Measurements from ENCODE around the gene SCYGR1.
"Not testable (repeated sequence)": the region's sequence is repeated elsewhere in the genome, so short reads cannot be mapped to it uniquely, and the experiment has no call there.

The SCYGR1 gene, protein sequence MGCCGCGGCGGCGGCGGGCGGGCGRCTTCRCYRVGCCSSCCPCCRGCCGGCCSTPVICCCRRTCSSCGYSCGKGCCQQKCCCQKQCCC

DNA sequence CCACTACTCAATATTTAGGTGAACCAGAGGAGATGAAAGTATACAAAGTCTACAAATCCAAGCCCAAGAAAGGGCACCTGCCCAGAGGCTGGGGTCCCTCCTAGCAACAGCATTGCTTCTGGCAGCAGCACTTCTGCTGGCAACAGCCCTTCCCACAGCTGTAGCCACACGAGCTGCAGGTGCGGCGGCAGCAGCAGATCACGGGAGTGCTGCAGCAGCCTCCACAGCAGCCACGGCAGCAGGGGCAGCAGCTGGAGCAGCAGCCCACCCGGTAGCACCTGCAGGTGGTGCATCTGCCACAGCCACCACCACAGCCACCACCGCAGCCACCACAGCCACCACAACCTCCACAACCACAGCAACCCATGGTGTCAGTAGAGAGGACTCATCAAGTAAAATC, at the start of gene SCYGR1:
SCYGR1 (minus strand) TSS at position 367 of the 400 bp plus-strand sequence; CDS start at position 367, 0 bp downstream.
- DNase-seq = not testable (repeated sequence)

DNA sequence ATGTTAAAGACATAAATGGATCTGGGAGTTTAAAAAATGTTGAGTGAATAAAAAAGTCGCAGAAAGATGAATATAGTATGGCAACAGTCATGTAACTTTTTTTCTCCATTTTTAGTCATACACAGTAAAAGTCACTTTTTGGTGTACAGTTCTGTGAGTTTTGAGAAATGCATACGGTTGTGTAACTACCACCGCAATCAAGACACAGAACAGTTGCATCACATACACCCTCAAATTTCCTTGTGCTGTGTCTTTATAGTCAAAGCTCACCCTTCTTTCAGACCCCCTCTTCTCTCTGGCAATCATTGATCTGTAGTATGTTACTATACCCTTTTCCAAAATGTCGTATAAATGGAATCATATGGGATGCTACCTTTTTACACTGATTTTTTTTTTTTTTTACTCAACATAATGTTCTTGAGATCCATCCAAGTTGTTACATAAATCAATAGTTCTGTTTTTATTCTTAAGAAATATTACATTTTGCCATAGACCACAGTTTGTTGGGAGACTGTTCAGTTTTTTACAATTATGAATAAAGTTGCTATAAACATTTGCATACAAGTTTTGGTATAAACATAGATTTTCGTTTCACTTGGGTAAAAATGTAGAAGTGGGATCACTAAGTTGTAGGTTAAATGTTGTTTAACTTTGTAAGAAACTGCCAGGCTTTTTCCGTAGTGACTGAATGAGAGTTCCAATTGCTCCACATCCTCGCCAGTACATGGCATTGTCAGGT, 48.9 kb upstream of the SCYGR1 start:
- no peak for DNase-seq

DNA sequence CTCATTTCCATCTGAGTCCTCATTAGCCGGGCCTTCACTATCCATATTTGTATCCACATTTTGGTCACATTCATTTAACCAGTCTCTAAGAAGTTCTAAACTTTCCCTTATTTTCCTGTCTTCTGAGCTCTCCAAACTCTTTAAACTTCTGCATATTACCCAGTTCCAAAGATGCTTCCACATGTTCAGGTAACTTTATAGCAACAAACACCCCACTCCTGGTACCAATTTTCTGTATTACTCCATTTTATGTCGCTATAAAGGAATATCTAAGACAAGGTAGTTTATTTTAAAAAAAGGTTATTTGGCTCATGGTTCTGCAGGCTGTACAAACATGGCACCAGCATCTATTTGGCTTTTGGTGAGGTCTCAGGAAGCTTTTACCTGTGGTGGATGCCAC, 45.4 kb upstream of the SCYGR1 start:
- no peak for DNase-seq

DNA sequence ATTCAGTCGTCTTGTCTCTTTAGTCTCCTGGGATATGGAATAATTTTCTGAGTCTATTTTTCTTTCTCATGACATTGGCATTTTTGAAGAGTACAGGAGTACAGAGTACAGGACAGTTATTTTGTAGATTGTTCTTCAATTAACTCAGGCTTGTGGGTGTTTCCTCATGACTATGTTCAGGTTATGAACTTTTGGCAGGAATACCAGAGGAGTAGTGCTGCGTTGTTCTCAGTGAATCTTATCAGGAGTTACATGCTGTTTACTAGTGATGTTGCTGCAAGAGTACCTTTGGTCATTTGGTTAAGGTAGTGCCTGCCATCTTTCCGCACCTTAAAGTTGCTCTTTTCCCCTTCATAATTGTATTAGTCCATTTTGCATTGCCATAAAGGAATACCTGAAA, 42.9 kb upstream of the SCYGR1 start:
- no peak for DNase-seq

DNA sequence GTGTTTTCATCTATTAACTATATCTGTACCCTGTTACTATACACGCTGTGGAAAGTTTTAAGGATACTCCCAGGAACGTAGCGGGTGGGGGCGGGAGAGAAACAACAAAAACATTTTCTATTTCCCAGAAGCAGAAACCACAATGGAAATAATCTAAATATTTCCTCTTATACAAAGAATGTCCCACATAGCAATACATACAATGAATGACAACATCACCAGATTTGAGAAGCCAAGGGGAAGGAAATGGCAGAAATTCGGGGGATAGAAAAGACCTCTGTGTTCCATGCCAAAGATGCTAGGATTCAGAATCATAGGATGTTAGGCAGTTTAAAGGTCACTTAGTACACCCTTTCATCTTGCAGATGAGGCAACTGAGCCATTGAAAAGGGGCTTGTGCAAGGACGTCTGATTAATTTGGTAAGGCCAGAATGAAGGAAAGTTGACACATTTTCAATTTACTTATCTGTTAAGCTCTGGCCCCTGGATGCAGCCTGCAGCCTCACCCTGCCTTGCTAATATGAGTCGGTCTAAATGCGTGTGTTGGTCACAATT, 41.1 kb upstream of the SCYGR1 start:
- no peak for DNase-seq

DNA sequence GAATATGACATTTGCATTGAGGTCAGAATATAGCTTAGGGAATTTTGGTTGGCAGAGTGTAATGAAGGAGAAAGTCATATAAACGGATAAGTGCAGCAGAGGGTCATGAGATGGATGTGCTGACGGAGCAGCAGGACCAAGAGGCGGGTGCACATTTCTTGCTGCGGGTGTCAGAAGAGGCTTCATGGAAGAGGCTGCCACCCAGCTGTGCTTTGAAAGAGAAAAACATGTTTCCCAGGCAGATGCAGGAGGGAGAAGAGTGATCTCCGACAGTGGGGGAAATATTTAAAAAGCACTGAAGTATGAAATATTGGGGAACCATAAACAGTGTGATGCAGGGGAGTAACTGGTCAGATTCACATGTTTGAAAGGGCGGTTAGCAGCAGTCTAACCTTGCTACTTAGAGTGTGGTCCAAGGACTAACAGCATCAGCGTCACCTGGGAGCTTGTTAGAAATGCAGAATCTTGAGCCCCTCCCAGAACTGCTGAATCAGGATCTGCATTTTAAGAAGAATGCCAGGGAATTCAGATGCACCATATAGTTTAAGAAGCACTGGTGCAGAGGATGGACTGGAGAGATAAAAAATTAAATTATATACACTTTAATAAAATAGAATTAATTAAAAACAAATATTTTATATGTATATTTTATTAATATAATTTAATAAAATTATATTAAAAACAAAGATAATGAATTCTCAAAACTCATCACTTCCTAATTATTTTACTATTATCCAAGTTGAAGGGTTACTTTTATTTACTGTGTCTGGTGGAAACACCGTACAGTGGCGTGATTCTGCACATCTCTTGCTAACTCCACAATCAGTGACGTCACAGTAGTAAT, 36.1 kb upstream of the SCYGR1 start:
- no peak for DNase-seq

DNA sequence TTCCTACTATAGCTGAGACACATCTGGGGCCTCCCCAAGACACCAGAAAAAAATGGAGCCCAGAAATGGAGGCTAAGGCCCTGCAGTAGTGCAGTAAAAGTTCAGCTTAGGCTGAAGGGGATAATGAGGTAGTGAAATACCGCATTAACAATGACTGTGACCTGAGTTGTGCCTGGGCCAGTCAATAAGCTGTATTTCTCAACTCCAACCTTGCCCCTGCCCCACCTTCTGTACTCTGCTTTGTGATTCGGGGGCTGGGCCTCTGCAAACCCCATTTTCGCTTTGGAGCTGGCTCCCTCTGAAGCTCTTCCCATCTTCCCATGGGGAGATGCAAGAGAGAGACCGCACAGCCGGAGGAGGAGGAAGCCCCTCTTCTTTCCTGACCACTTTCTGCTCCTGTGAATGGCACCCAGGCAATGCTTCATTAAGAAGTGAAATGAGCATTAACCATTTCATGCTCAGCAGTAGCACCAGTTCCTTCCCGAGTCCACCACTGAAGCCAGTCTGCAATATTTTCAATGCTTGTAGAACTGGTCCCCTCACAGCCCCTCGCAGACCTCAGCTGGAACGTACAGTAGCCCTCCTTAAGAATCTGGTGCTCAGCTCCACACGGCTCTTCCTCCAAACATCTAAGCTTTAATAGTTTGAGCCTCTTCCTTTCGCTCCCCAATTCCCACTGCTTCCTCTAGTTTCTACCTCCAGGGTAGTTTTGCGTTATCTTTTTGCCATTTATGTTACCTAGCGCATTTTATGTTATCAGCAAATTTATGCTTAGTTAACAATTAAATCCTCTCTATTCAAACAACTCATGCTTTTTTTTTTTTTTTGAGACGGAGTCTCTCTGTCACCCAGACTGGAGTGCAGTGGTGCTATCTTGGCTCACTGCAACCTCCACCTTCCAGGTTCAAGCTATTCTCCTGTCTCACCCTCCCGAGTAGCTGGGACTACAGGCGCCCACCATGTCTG, 32.6 kb upstream of the SCYGR1 start:
- DNase-seq = no peak

DNA sequence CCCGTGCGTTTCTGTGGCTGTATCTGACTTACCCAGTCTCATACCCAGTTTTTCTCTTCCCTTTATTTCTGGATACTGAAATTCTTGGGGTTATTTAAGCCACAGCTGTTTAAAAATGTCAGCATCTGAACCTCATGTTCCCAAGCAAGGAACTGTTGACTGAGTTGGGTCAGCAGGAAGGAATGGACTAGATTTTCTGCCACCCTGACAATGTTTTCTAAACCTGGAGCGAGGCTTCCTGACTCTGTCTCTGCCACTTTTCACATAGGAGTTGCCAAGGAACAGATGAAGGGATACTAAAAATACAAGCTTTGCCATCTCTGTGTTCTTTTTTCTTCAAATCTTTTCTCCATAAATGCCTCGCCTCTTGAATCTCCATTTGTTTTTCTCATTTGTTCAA, 29.0 kb upstream of the SCYGR1 start:
- no peak for DNase-seq

DNA sequence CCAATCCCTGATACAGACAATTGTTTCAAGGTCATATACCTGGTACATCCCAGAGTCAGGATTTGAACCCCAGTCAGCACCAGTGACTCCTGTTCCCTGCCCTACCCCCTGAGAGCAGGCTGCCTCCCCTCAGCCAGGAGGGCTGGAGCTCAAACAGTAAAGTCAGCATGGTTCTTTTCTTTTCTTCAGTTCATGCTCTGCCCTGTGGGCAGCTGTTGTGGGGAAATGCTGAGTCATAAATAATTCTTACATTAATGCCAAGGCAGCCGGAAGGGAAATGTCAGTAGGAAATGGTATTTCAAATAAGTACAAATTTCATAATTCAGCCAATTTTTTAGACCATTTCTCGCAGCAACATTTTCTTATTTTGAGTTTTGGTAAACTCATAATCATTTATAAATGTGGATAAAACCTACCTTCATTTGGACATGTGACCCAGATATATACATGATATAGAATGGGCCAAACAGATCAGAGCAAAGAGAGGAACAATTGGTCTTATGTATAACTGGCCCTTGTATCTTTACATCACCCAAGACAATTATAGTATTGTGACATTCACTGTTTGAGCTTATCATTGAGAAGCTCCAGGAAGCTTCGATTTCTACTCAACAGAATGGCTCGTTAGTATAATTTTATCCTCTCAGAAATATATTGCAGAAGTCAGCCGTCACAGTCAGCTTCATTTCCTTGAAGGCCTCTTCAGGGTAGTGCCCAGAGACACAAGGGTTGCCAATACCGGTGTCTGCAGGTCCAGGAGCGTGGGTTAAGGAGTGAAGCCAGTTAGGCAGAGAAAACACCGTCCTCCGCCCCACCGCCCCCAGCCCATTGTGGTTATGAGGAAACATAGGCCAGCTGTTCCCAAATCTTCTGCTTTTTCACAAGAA, 28.0 kb upstream of the SCYGR1 start:
- no peak for DNase-seq

DNA sequence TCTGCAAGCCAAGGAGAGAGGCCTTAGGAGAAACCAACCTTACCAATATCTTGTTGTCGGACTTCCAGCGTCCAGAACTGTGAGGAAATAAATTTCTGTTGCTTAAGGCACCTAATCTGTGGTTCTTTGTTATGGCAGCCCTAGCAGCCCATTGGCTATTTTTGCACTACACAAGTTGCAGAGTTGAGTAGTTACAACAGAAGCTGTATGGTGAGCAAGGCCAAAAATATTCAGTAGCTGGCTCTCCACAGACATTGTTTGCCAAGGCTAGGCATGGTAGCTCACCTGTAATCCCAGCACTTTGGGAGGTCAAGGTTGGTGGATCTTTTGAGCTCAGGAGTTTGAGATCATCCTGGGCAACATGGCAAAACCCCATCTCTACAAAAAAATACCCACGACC, 27.1 kb upstream of the SCYGR1 start:
- DNase-seq = no peak

DNA sequence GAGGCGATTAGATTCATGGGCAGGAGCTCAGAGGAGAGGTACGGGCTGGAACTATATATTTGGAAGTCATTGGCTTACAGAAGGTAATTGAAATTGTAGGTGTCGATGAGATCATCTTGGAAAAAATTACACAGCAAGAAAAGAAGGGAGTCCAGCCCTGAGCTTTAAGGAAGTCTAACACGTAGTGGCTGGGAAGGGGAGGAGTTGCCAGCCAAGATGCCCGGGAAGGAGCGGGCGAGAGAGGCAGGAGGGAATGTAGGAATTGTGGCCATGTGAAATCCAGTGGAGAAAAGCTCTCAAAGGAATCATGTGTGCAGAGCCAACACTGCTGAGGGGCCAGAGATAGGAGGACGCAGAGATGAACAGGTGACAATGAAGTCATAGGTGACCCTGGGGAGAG, 25.6 kb upstream of the SCYGR1 start:
- no peak for DNase-seq

DNA sequence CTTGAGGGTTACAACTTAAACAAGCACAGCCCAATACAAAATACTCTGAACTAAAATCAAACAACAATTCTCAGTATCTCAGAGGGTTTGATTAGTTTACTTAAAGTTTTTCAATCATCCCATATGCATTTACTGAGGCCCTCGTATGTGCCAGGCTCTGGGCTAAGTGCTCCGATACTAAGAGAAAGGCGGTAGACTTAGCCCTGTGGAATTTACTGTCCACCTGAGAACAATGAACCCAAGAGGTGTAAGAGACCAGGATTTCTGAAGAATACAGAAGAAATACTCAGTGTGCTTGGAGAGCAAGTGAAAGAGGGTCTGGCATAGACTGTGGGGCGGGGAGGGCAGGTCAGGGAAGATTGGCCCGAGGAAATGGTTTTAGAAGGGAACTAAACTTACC, 25.1 kb upstream of the SCYGR1 start:
- DNase-seq = no peak

DNA sequence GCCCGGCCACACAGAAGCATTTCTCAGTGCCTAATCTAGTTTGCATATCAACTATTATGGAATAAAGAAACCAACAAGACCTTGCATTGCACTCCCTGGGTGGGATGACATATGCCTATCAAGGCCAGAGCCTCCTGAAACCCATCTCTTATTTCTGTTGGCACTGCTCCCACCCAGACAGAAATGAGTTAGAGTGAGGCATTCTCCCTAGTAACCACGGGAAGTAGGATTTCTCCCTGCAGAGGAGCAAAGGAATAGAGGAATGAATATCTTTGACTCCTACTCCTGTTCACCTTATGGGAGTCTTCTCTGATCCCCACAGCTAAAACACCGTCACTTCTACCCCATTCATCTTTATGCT, 24.2 kb upstream of the SCYGR1 start:
- no peak for DNase-seq

DNA sequence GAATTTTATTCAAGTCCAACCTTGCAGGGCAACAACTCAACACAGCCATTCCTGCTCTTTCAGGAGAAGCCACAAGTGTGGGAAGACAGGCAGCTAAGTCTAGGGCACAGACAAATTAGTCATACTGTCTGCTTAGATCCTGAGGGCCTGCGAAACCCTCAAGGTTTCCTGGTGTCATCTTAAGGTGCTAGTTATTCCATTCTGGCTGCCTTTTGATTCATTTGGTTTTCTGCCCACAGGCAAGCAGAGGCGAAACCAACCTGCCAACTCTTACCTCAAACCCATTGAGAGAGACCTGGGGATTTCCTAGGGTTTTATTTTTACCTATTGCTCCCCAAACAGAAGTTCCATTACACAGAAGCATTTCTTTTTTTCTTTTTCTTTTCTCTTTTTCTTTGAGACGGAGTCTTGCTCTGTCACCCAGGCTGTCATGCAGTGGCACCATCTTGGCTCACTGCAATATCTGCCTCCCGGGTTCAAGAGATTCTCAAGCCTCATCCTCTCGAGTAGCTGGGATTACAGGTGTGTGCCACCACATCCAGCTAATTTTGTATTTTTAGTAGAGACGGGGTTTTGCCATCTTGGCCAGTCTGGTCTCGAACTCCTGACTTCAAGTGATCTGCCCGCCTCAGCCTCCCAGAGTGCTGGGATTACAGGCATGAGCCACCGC, 23.7 kb upstream of the SCYGR1 start:
- DNase-seq = peak; percentile 78

DNA sequence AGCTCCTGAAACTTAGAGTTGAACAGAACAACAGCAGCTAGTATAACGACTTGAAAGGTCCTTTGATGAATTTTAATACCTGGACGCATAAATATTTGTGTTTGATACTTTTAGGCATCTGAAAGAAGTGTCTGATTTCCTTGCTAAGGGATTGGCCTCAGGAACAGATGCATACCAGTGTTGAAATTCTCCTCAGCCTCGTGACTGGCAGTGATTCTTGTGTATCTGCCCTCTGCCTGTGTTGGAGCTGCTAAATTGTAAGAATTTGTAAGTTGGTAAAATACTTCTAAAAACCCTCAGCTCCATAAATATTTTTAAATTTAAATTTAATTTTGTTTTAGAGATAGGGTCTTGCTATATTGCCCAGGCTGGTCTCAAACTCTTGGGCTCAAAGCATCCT, 22.4 kb upstream of the SCYGR1 start:
- DNase-seq = no peak

DNA sequence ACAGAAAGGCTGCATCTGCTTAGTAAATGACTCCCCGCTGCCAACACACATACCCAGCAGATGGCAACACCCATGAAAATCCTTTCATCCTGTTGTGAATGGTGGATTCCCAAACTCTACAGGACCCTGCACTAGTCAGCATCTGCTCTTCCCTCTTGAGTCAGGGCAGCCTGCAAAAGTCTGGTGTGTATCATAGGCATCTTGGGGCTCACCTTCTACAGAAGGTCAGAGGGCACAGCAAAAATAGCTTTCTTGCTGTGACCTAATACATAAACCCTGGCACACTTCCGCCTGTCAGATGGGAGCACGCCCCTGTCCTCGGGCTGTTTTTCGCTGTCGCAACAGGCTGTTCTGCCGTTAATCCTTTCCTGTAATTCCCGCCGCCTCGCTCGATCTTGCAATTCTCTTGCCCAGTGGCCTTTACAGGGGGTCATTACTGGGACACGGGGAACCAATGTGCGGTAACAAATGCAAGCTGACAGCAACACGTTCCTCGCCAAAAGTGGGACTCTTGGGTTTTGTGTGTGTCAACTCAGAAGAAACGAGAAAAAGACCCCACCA, 19.9 kb upstream of the SCYGR1 start:
- no peak for DNase-seq

DNA sequence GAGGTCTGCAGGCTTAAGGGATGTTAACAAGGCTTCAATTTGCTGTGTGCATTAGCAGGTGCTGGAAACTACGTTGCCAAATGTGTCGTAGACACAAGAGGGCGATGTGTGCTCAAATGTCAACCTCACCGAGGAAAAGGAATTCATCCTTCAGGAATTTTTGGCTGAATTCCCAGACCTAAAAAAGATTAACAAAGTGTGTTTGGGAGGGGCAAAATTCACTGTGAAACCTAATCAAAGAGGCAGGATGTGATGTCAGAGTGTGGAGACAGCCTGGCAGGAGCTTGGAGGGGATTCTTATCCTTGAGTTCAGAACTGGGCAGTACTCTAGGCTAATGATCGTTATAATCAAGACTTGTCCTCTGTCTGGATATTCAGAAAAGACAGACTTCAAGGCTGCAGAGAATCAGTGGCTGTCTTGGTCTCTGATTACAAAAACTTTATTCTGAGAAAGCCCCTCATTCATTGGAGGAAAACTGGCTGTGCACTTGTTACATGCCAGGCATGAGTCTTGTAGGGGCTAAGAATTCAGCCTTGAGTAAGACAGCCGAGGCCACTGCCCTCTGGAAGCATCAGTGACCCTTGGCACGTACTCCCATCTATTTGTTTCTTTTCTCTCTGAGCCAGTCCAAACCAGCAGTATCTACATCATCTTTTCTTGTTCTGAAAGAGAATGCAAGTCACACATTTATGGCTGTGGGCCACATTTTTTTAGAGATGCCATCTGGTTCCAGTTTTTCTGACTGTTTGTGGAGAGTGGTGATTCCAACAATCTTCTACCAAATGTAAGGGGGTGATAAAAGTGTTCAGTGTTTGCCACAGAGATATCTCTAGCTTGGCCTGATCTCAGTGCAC, 18.7 kb upstream of the SCYGR1 start:
- DNase-seq = no peak

DNA sequence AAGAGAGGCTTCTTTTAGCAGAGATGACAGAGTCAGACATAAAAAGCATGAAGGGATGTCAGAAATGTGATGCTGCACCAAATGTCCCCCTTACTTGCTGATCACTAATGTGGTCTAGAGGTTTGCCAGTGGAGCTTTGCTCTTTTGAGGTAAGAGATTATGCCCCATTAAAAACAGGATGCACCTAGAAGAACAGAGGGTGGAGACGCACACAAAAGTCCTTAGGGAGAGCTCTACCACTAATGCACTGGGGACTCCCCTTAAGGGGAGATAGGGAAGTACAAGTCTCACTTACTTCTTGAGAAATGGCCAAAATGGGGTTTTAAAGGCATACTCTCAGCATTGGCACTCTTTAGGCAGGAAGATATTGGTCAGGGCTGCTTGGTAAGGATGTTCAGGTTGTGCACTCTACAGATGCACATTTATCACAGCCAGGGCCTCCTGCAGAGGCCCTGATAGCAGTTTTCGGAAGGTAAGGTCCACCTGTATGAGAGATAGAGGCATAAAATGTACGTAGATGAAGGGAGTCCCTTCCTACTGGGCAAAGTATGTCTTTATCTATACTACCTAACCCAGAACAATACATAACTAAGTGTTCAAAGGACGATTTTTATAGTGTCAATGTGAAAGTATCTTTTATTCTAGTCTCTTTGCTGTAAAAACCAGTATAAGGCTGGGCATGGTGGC, 17.0 kb upstream of the SCYGR1 start:
- no peak for DNase-seq

DNA sequence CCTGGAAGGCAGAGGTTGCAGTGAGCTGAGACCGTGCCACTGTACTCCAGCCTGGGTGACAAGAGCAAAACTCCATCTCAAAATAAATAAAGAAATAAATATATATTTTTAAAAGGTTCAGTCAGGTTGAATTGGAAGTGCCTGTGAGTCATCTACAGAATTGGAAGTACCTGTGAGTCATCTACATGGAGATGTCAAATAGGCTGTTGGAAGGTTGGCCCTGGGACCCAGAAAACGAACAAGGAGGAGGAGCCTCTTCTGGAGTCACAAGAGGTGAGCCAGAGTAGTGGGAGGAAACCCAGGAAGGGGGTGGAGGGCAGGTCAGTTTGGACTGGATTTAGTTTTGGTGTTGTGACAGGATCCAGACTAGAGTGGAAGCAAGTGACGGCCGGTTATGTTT, 15.2 kb upstream of the SCYGR1 start:
- no peak for DNase-seq
